ENCODE data around the gene BMPR2. TPM values are rescaled to one million over a fixed set of nuclear protein-coding genes. Genes with fewer than 3 reads are reported as not detected.
"Not testable (repeated sequence)": the region's sequence is repeated elsewhere in the genome, so short reads cannot be mapped to it uniquely, and the experiment has no call there.

Gene BMPR2
- total and polyA plus RNA-seq, 2 donors (not counting 1 experiment from before 2014, with no cell fraction given) = 21.6 to 65.8 TPM

DNA sequence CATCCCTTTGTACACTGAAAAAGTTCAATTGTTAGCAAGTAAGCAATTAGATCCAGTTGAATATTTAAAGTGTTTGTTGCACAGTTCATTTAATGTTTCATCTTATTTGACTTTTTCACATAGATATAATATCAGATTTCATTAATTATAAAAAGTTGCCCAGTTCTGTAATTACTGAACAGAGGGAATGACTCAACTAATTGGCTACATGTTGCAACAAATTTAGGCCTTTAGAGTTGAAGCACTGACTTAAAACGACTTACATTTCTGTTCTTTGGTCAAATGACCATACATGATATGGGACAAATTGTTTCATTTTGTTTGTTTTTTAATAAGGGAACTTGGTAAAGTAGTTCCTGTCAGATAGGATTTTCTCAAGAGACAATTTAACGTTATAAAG is 190.2 kb downstream of the BMPR2 start:
- Histone ChIP-seq H3K4me1 (ENCODE audit: control insufficient read depth, extremely low read depth, insufficient read depth, low read length) (no peaks in the 10 kb centered on the region), H3K79me2 (ENCODE audit: control insufficient read depth, insufficient read depth, low read length) (no peaks in the 10 kb centered on the region), H3K4me3 (replicated peaks in 1 of 4; ENCODE audit: control extremely low read depth in 1 of 4, insufficient read depth in 1 of 4, low read depth in 3 of 4, low read length in 4 of 4) (no peak overlapping the region), H3K27ac (ENCODE audit: insufficient read depth, low read length) (no peak overlapping the region), H2AFZ (ENCODE audit: low read length) (no peak overlapping the region), H3K4me2 (ENCODE audit: extremely low read depth, insufficient read depth, low read length) (no peak overlapping the region), H3K27me3 (ENCODE audit: control insufficient read depth, insufficient read depth, low read length) (no peaks in the 10 kb centered on the region), H3K36me3 (ENCODE audit: control insufficient read depth, insufficient read depth, low read length) (no peaks in the 10 kb centered on the region), H3K9me3 (ENCODE audit: control insufficient read depth, insufficient read depth, low read depth, low read length) (no peaks in the 10 kb centered on the region), H4K20me1 (ENCODE audit: control insufficient read depth, extremely low read depth, insufficient read depth, low read length) (no peaks in the 10 kb centered on the region), H3K9ac (ENCODE audit: insufficient read depth, low read length) (no peak overlapping the region)
- DNase-seq (ENCODE audit: low read depth in 2 of 2) = peak in 1 of 2 donors; percentile 17
- no peak for TF ChIP-seq EZH2 (IDR thresholded peaks at IDR 0.05; ENCODE audit: low read length, missing control alignments)
- TF ChIP-seq, protein P1, sequence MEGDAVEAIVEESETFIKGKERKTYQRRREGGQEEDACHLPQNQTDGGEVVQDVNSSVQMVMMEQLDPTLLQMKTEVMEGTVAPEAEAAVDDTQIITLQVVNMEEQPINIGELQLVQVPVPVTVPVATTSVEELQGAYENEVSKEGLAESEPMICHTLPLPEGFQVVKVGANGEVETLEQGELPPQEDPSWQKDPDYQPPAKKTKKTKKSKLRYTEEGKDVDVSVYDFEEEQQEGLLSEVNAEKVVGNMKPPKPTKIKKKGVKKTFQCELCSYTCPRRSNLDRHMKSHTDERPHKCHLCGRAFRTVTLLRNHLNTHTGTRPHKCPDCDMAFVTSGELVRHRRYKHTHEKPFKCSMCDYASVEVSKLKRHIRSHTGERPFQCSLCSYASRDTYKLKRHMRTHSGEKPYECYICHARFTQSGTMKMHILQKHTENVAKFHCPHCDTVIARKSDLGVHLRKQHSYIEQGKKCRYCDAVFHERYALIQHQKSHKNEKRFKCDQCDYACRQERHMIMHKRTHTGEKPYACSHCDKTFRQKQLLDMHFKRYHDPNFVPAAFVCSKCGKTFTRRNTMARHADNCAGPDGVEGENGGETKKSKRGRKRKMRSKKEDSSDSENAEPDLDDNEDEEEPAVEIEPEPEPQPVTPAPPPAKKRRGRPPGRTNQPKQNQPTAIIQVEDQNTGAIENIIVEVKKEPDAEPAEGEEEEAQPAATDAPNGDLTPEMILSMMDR (conservative IDR thresholded peaks at IDR 0.05 in 1 of 2, IDR thresholded peaks at IDR 0.05 in 1 of 2; ENCODE audit: low read depth in 1 of 2, low read length in 2 of 2) = no peak

DNA sequence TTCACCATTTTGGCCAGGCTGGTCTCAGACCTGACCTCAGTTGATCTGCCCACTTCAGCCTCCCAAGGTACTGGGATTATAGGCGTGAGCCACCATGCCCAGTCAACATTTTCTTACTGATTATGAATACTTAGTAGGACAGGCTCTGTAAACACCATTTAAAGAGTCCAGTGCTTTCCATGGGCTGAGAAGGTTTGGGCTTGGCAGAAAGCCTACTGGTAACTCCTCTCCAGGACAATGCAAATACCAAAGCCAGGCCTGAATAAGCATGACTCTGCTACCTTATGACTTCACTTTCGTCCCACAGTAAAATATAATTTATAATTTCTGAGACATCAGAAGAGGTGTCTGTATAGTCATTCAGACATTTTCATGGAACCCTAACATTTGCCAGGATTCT is 198.4 kb downstream of the BMPR2 start:
- H3K9ac ChIP-seq (ENCODE audit: insufficient read depth, low read length) = no peak overlapping the region
- no peaks in the 10 kb centered on the region for H3K4me1 ChIP-seq (ENCODE audit: control insufficient read depth, extremely low read depth, insufficient read depth, low read length)
- no peaks in the 10 kb centered on the region for H3K27me3 ChIP-seq (ENCODE audit: control insufficient read depth, insufficient read depth, low read length)
- H3K79me2 ChIP-seq (ENCODE audit: control insufficient read depth, insufficient read depth, low read length) = no peaks in the 10 kb centered on the region
- no peak overlapping the region for H2AFZ ChIP-seq (ENCODE audit: low read length)
- no peaks in the 10 kb centered on the region for H3K36me3 ChIP-seq (ENCODE audit: control insufficient read depth, insufficient read depth, low read length)
- no peaks in the 10 kb centered on the region for H3K9me3 ChIP-seq (ENCODE audit: control insufficient read depth, insufficient read depth, low read depth, low read length)
- TF ChIP-seq EZH2 (IDR thresholded peaks at IDR 0.05; ENCODE audit: low read length, missing control alignments) = no peak
- TF ChIP-seq, protein P1 (conservative IDR thresholded peaks at IDR 0.05 in 1 of 2, IDR thresholded peaks at IDR 0.05 in 1 of 2; ENCODE audit: low read depth in 1 of 2, low read length in 2 of 2) = no peak
- no peak overlapping the region for H3K4me3 ChIP-seq (replicated peaks in 1 of 4; ENCODE audit: control extremely low read depth in 1 of 4, insufficient read depth in 1 of 4, low read depth in 3 of 4, low read length in 4 of 4)
- DNase-seq (ENCODE audit: low read depth in 2 of 2) = peak in 1 of 2 donors; percentile 15
- H4K20me1 ChIP-seq (ENCODE audit: control insufficient read depth, extremely low read depth, insufficient read depth, low read length) = no peaks in the 10 kb centered on the region
- no peak overlapping the region for H3K4me2 ChIP-seq (ENCODE audit: extremely low read depth, insufficient read depth, low read length)
- H3K27ac ChIP-seq (ENCODE audit: insufficient read depth, low read length) = no peak overlapping the region

DNA sequence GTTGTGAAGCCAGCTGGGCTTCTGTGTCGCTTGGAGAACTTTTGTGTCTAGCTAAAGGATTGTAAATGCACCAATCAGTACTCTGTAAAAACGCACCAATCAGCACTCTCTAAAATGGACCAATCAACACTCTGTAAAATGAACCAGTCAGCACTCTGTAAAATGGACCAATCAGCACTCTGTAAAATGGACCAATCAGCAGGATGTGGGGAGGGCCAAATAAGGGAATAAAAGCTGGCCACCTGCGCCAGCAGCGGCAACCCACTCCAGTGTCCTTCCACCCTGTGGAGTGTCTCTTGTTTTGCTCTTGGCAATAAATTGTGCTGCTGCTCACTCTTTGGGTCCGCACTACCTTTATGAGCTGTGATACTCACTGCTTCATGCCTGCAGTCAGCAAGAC is 199.1 kb downstream of the BMPR2 start:
- H3K9ac ChIP-seq (ENCODE audit: insufficient read depth, low read length); H3K36me3 ChIP-seq (ENCODE audit: control insufficient read depth, insufficient read depth, low read length); H3K9me3 ChIP-seq (ENCODE audit: control insufficient read depth, insufficient read depth, low read depth, low read length); H3K4me3 ChIP-seq (replicated peaks in 1 of 4; ENCODE audit: control extremely low read depth in 1 of 4, insufficient read depth in 1 of 4, low read depth in 3 of 4, low read length in 4 of 4); H2AFZ ChIP-seq (ENCODE audit: low read length); H3K27me3 ChIP-seq (ENCODE audit: control insufficient read depth, insufficient read depth, low read length); DNase-seq (ENCODE audit: low read depth in 2 of 2); H4K20me1 ChIP-seq (ENCODE audit: control insufficient read depth, extremely low read depth, insufficient read depth, low read length); H3K4me2 ChIP-seq (ENCODE audit: extremely low read depth, insufficient read depth, low read length); H3K27ac ChIP-seq (ENCODE audit: insufficient read depth, low read length); H3K4me1 ChIP-seq (ENCODE audit: control insufficient read depth, extremely low read depth, insufficient read depth, low read length); H3K79me2 ChIP-seq (ENCODE audit: control insufficient read depth, insufficient read depth, low read length): not testable (repeated sequence)
